MM.1S (cell line): Measurements from ENCODE around the gene KIRREL2.

Experiments
- DNase-seq: peaks from one replicate; pipeline ENCODE4 v3.0.0-alpha.2; 2015
- H2AFZ ChIP-seq: fragments of 300-600 bp; sonication (generic); 2 replicates; pipeline ENCODE4 v1.6.0; 2016; ENCODE audit warnings: antibody characterized with exemption, low read length
- H3F3A ChIP-seq: fragments of 300-600 bp; sonication (generic); 2 replicates; pipeline ENCODE4 v1.6.1; 2016; ENCODE audit warnings: mild to moderate bottlenecking, antibody characterized with exemption, low read length, moderate library complexity, mixed read lengths; ENCODE audit not compliant: insufficient read depth
- H3K27ac ChIP-seq: fragments of 300-600 bp; sonication (generic); 2 replicates; pipeline ENCODE4 v1.5.1; 2016; ENCODE audit warnings: mild to moderate bottlenecking, low read length
- H3K27me3 ChIP-seq: fragments of 300-600 bp; sonication (generic); replicated peaks from 2 replicates; pipeline ENCODE4 v1.6.0; 2016; ENCODE audit warnings: low read length; ENCODE audit not compliant: insufficient read depth
- H3K36me3 ChIP-seq: fragments of 300-600 bp; sonication (generic); replicated peaks from 2 replicates; pipeline ENCODE4 v1.6.1; 2016; ENCODE audit warnings: mild to moderate bottlenecking, low read length, mixed read lengths; ENCODE audit not compliant: insufficient read depth
- H3K4me1 ChIP-seq: fragments of 300-600 bp; sonication (generic); 2 replicates; pipeline ENCODE4 v1.6.1; 2016; ENCODE audit warnings: low read length, mixed read lengths
- H3K4me2 ChIP-seq: fragments of 300-600 bp; sonication (generic); 2 replicates; pipeline ENCODE4 v1.6.0; 2016; ENCODE audit warnings: low read depth, low read length
- H3K4me3 ChIP-seq: fragments of 300-600 bp; sonication (generic); 2 replicates; pipeline ENCODE4 v1.5.1; 2016; ENCODE audit warnings: low read length, mixed read lengths
- H3K79me2 ChIP-seq: fragments of 300-600 bp; sonication (generic); 2 replicates; pipeline ENCODE4 v1.6.1; 2016; ENCODE audit warnings: mixed run types, low read length, mixed read lengths
- H3K9ac ChIP-seq: fragments of 300-600 bp; sonication (generic); 2 replicates; pipeline ENCODE4 v1.6.1; 2016; ENCODE audit warnings: low read length, mixed read lengths
- H3K9me2 ChIP-seq: fragments of 300-600 bp; sonication (generic); replicated peaks from 2 replicates; pipeline ENCODE4 v1.6.1; 2016; ENCODE audit warnings: mild to moderate bottlenecking, low read length, mixed read lengths; ENCODE audit not compliant: insufficient read depth
- H3K9me3 ChIP-seq: fragments of 300-600 bp; sonication (generic); replicated peaks from 2 replicates; pipeline ENCODE4 v1.6.1; 2016; ENCODE audit warnings: mild to moderate bottlenecking, low read length, mixed read lengths; ENCODE audit not compliant: insufficient read depth
- H4K20me1 ChIP-seq: fragments of 300-600 bp; sonication (generic); 2 replicates; pipeline ENCODE4 v1.6.1; 2016; ENCODE audit warnings: mild to moderate bottlenecking, low read length, moderate library complexity, mixed read lengths; ENCODE audit not compliant: insufficient read depth
- EZH2 ChIP-seq: fragments of 300-600 bp; sonication (generic); optimal IDR thresholded peaks from 2 replicates; pipeline ENCODE3; 2017; ENCODE audit warnings: low read depth, mild to moderate bottlenecking, antibody characterized with exemption, low read length, mixed read lengths
- EZH2phosphoT487 ChIP-seq: fragments of 300-600 bp; sonication (generic); IDR thresholded peaks from 2 replicates; pipeline ENCODE4 v1.6.1; 2018; ENCODE audit warnings: antibody characterized with exemption, low read length
- TF ChIP-seq, protein P1 (sequence below): fragments of 300-600 bp; sonication (generic); IDR thresholded peaks from 2 replicates; pipeline ENCODE4 v1.5.1; 2016; ENCODE audit warnings: antibody characterized with exemption, low read length, mixed read lengths

The KIRREL2 gene

DNA sequence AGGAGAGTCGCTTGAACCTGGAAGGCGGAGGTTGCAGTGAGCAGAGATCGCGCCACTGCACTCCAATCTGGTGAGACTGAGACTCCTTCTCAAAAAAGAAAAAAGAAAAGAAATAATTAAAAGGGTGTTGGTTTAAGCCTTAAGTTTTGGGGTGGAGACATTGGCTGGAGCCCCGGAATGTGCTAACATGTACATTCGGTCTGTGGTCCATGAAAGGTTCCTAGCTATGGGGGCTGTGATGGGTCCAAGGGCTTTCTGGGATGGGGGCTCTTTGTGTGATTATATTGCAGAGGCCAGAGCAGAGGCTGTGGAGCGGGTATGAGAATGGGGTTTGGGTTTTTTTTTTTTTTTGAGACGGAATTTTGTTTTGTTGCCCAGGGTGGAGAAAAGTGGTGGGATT is 29.2 kb downstream of the KIRREL2 start:
- Histone ChIP-seq H3K36me3 (no peaks in the 10 kb centered on the region), H2AFZ (no peak overlapping the region), H3K79me2 (no peaks in the 10 kb centered on the region), H3K4me2 (no peak overlapping the region), H3K9me2 (no peaks in the 10 kb centered on the region), H4K20me1 (no peaks in the 10 kb centered on the region), H3K9ac (no peak overlapping the region), H3F3A (no peaks in the 10 kb centered on the region), H3K27me3 (peaks cover 9% of the 10 kb centered on the region), H3K4me3 (no peak overlapping the region), H3K4me1 (no peaks in the 10 kb centered on the region), H3K9me3 (no peaks in the 10 kb centered on the region), H3K27ac (no peak overlapping the region)
- DNase-seq = no peak
- TF ChIP-seq EZH2 (no peak), EZH2phosphoT487 (no peak)
- TF ChIP-seq, protein P1, sequence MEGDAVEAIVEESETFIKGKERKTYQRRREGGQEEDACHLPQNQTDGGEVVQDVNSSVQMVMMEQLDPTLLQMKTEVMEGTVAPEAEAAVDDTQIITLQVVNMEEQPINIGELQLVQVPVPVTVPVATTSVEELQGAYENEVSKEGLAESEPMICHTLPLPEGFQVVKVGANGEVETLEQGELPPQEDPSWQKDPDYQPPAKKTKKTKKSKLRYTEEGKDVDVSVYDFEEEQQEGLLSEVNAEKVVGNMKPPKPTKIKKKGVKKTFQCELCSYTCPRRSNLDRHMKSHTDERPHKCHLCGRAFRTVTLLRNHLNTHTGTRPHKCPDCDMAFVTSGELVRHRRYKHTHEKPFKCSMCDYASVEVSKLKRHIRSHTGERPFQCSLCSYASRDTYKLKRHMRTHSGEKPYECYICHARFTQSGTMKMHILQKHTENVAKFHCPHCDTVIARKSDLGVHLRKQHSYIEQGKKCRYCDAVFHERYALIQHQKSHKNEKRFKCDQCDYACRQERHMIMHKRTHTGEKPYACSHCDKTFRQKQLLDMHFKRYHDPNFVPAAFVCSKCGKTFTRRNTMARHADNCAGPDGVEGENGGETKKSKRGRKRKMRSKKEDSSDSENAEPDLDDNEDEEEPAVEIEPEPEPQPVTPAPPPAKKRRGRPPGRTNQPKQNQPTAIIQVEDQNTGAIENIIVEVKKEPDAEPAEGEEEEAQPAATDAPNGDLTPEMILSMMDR = no peak

DNA sequence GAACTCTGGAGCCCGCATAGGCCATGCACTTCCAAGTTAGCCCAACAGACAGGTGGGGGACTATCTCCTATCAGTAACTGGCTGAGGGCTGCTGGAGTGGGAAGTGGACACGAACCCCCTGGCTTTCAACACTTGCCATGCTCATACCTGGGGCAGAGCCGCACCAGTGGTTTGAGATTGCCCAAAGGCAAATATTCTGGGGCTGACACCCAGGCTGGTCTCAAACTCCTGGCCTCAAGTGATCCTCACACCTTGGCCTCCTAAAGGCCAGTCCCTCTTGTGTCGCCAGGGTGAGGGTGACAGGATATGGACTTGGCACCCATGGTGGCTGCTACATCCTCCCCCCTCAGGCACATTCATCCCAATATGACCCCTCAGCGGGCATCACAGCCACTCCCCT is 30.5 kb downstream of the KIRREL2 start:
- Histone ChIP-seq H3K9ac (no peak overlapping the region), H3K4me2 (no peak overlapping the region), H3K4me1 (no peaks in the 10 kb centered on the region), H3F3A (no peaks in the 10 kb centered on the region), H4K20me1 (no peaks in the 10 kb centered on the region), H3K36me3 (no peaks in the 10 kb centered on the region), H3K4me3 (no peak overlapping the region), H3K9me2 (no peaks in the 10 kb centered on the region), H3K27ac (no peak overlapping the region), H2AFZ (no peak overlapping the region), H3K27me3 (no peaks in the 10 kb centered on the region; the same call in none of the 2 replicates), H3K79me2 (no peaks in the 10 kb centered on the region), H3K9me3 (no peaks in the 10 kb centered on the region)
- DNase-seq = no peak
- TF ChIP-seq EZH2phosphoT487 = no peak
- no peak for TF ChIP-seq EZH2
- TF ChIP-seq, protein P1 = no peak

DNA sequence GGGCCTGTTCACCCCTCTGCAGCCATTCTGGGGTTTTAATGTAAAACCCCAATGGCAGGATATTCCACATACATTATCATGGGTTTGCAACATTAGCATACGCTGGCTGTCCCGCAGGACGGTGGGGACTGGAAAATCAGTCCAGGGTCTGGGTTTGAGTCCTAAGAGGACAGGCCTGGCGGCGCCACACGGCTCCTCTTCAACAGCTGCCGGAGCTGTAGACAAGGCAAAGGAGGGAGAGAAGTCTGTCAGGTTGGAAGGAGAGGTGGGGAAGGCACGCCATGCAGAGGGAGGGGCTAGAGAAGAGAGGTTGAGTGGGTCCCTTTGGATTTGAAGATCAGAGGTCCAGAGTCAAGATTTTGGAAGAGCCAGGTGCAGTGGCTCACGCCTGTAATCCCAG is 31.7 kb downstream of the KIRREL2 start:
- no peak overlapping the region for H3K4me2 ChIP-seq
- H3K4me3 ChIP-seq = no peak overlapping the region
- no peak overlapping the region for H2AFZ ChIP-seq
- no peaks in the 10 kb centered on the region for H3K9me3 ChIP-seq
- no peak overlapping the region for H3K27ac ChIP-seq
- no peak for DNase-seq
- H3K9ac ChIP-seq = no peak overlapping the region
- no peaks in the 10 kb centered on the region for H3K4me1 ChIP-seq
- no peaks in the 10 kb centered on the region for H3K9me2 ChIP-seq
- TF ChIP-seq, protein P1 = no peak
- no peak for TF ChIP-seq EZH2phosphoT487
- TF ChIP-seq EZH2 = no peak
- no peaks in the 10 kb centered on the region; the same call in 1 of the 2 replicates for H3K27me3 ChIP-seq
- H4K20me1 ChIP-seq = no peaks in the 10 kb centered on the region
- H3K36me3 ChIP-seq = no peaks in the 10 kb centered on the region
- H3F3A ChIP-seq = no peaks in the 10 kb centered on the region
- no peaks in the 10 kb centered on the region for H3K79me2 ChIP-seq
